HG03139 (cell line): ENCODE data around the gene NFASC.

ENCODE experiments used
- ATAC-seq: cut with Tn5 transposase; IDR thresholded peaks from one replicate; pipeline ENCODE4 v1.9.1; 2021; ENCODE audit not compliant: unreplicated experiment

Gene NFASC

DNA sequence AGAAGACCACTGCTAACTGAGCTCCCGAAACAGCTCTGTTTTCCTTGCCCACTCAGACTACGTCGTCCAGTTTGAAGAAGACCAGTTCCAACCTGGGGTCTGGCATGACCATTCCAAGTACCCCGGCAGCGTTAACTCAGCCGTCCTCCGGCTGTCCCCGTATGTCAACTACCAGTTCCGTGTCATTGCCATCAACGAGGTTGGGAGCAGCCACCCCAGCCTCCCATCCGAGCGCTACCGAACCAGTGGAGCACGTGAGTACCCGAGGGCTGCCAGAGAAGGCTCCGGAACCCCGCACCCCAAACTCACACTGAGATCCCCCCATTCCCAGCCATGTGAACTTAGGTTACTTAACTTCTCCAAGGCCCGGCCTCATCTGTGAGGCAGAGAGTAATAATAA lies 108.6 kb downstream of the NFASC start:
- no peak for ATAC-seq

DNA sequence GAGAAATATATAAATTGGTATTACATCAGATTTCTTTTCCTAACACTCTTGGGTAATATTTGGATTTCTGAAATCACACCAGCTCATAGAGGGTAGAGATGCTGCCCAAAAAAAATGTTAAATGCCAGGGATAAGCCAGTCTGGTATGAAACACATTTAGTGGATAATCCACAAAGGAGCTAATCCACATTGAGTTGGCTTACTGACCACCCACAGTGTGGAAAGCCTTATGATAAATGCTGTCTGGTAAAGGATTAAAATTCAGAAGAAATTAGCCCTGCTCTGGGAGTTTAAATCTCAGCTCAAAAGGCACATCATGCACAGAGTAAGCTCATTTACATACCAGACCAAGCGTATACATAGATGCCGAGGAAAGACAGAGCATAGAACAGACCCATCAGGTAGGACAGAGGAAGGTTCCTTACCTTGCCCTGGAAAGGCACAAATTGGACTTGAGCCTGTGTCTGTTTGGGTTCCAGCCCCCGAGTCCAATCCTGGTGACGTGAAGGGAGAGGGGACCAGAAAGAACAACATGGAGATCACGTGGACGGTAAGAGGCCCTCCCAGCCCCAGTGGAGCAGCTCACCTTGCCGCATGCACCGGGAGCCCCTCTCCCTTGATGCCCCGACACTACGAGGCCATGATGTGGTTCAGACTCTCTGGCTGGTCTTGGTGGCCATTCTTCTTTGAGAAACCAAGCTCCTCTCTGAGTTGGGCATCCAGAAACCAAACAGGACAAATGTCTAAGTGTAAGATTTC lies 109.4 kb downstream of the NFASC start:
- ATAC-seq: no peak

- ATAC-seq: no peak
Observed at GRCh38 chr1:204980840-204981405, 110.3 kb downstream of the NFASC start.

- no peak for ATAC-seq
Observed at GRCh38 chr1:204983136-204983535, 112.5 kb downstream of the NFASC start.

DNA sequence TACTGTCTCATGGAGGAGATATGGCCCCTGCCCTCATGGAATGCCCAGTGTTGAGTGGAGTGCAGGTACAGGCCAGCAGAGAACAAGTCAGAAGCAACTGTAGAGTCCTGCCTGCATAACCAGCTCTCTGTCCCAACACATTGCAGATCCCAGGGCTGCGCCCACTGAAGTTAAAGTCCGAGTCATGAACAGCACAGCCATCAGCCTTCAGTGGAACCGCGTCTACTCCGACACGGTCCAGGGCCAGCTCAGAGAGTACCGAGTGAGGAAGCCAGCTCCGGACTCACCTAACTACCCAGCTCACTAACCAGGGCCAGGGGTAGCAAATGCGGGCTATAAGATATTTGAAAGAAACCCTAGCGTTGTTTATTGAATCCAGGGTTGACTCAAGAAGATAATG lies 113.2 kb downstream of the NFASC start:
- ATAC-seq: no peak

DNA sequence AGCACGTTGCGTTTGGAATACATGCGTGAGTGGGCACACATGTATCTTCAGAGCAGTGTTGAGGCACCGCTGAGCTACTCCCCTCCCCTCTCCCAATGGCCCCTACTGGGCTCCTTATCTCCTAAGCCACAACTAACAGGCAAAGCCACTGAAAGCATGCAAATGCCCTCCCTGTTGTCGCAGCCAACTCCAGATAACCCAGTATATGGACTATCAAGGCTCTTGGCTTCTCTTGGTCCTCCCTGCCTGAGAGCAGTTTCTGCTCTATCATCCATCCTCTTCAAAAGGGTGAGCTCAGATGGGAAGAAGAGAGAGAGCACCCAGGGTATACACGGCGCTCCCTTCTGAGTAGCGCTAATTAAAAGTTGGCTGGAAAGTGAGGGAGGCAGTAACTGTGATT lies 113.8 kb downstream of the NFASC start:
- no peak for ATAC-seq

GRCh38 chr1:204986181-204986580 lies 115.5 kb downstream of the NFASC start:
- no peak for ATAC-seq

GRCh38 chr1:204987689-204988088 lies 117.0 kb downstream of the NFASC start:
- ATAC-seq: no peak

- no peak for ATAC-seq
Observed at GRCh38 chr1:204988196-204988595, 117.5 kb downstream of the NFASC start.

- no peak for ATAC-seq
Observed at GRCh38 chr1:204989266-204990058, 118.8 kb downstream of the NFASC start.

DNA sequence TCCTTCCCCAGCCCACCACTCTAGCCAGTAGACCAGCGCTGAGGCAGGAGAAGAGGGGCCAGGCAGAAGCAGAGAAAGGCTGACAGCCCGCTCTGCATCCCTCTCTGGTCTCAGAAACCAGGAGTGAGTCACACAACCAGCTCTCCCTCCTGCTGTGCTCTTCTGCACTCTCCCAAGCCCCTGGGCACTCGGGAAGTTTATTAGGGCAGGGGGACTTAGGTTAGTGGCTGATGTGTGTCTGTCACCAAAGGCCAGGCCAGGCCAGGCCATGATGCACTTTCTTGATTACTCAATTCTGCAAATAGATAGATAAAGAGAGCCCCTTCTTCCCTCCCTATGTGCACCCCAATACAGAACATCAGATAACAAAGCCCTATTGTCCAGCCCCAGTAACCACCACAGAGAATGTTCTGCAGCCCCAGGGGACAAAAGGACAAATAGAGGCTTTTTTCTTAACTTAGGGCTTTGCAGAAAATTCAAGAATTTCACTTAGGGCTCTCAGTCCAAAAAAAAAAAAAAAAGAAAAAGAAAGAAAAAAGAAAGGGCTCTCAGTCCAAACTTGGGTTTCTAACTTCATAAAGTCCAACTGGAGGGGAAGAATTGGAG lies 119.5 kb downstream of the NFASC start:
- ATAC-seq: no peak

- ATAC-seq: no peak
Observed at GRCh38 chr1:204990721-204991341, 120.2 kb downstream of the NFASC start.

DNA sequence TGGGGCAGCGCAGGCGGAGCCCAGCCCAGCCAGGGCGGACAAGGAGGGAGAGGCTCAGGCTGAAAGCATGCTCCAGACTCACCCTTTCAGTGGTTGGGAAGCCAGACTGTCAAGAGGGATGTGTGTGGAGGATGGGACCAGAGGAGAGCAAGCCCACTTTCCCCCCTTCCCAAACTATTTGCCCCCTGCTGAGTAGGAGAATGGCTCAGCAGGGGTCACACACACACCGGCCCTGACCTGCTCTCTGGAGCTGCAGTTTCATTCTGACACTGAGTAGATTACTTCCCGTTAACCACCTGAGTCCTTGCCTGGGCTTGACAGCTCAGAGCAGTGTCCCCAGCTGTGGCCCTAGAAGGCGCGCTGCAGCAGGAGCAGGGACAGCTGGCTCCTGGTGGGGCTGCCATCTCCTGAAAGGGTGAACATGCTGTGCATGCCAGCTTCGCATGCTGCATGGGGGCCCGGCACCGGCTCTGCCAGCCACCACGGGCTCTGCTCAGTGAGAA lies 120.7 kb downstream of the NFASC start:
- no peak for ATAC-seq

- no peak for ATAC-seq
Observed at GRCh38 chr1:204992201-204992997, 121.7 kb downstream of the NFASC start.

DNA sequence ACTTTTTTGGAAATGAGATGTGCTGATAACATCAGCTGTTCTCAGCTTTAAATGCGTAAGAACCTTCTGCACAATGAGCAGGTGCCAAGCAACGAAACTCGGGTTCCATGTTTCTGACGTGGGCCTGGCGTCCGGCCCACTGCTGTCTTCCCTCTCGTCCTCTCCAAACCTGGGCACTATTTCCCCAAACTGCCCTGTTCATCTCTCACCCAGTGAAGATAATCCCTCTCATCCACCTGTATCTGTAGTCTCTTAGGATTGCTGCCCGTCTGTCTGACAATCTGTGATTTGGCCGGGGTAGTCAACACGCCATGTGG lies 122.3 kb downstream of the NFASC start:
- no peak for ATAC-seq

DNA sequence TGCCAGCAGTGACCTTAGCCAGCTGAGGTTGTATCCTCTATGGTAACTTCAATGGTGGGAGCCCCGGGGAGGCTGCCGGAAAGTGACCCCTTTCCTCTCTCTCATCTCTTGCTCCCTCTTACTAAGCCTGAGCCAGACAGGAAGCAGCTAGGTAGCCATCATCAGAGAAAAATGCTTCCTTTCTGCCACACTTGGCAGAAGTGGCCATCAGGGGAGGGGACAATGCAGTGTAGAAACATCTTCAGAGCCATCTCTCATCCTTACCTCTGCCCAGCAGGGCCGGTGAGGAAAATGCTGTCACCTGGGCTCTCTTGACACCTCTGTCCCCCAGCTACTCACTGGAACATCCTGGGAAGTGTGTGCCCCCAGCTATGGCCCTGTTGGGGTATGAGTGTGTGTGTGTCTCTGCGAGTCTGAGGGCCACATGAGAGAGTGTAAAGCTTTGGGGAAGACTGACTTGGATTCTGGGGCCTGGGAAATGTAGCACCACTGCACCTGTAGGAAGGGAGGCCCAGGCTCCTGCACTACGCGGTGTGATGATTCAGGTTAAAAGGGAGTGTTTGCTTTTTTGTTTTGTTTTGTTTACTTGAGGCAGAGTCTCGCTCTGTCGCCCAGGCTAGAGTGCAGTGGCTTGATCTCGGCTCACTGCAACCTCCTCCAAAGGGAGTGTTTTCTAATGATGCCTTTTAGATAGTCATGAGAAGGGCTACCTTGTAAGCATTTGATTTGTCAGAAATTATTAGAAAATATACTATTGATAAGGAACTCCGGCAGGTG lies 123.6 kb downstream of the NFASC start:
- no peak for ATAC-seq

DNA sequence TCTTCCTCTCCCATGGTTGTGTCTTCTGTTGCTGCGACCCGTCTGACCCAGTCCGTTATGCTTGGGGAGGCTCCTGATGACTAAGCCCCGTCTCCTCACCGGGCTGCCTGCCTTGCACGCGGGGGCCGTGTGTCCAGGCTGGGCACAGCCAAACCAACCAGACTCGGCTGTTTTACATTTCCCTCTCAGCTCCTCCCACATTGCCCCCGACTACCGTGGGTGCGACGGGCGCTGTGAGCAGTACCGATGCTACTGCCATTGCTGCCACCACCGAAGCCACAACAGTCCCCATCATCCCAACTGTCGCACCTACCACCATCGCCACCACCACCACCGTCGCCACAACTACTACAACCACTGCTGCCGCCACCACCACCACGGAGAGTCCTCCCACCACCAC lies 126.3 kb downstream of the NFASC start:
- no peak for ATAC-seq

DNA sequence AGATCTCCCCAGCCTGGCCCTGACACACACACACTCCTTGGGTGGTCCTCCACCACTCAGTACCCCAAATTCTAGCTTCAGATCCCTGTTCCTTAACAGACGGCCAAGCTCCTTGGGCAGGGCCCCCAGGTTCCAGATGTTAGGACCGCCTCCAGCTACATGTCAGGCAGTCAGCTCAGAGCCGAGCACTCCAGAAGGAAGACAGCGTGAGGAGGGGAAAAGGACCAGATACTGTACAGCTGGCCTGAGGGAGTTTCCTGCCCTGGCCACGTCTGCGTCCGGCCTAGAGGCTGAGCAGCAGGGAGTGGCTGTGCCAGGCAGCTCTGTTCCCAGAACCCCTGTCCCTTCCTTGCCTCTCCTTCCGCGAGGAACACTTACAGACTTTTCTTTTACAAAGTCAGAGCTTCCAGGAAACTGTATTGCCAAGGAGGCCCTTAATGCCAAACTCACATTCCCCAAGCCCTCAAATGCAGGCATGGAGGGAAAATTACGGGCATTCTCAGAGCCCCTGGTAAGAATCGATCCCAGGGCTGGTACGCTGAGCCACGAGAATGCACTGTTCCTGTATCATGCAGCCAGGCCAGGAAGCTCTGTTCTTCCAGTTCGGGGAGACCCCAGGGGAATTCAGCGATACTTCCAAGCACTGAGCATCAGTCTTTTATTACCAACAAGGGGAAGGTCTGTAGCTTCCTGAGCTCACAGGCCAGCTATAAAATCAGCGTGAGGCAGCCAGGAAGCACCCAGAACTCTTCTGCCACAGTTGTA lies 127.1 kb downstream of the NFASC start:
- ATAC-seq: no peak

DNA sequence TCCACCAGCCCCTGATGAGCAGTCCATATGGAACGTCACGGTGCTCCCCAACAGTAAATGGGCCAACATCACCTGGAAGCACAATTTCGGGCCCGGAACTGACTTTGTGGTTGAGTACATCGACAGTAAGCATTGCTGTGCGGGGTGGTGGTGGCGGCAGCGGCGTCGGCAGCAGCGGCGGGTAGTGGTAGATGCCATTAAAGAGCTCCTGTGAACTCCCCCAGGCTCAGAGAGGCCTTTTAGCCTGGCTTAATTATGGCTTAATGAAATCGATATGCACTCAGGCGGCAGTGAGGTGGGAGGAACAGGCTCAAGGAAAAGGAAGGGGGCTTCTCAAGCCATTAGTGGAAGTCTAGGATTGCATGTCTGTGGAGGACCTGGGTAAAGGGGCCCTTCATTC lies 130.5 kb downstream of the NFASC start:
- no peak for ATAC-seq
